ENCODE data around the gene RDM1. TPM values are rescaled to one million over a fixed set of nuclear protein-coding genes. Genes with fewer than 3 reads are reported as not detected.

Gene RDM1
- total and polyA plus RNA-seq, 2 experiments from 2014 or later, result 3.9 to 8.8 TPM

- TF ChIP-seq ZNF462 (CRISPR knock-in tag; IDR thresholded peaks at IDR 0.05), result no peak
- TF ChIP-seq POLR2AphosphoS5 (IDR thresholded peaks at IDR 0.05; ENCODE audit: low read depth), result no peak
- no peak for TF ChIP-seq STAT1 (IDR thresholded peaks at IDR 0.05; ENCODE audit: unreplicated experiment)
- TF ChIP-seq EZH2phosphoT487 (IDR thresholded peaks at IDR 0.05; ENCODE audit: unreplicated experiment), result no peak
- TF ChIP-seq ETS1 (IDR thresholded peaks at IDR 0.05), result no peak
These were observed 50.6 kb downstream of the RDM1 start, which contains the start of gene CCL5 (continued) for GRCh38 chr17:35879773-35880654.

- Histone ChIP-seq H3K9me2 (ENCODE audit: insufficient read depth) (no peaks in the 10 kb centered on the region), H3K36me3 (ENCODE audit: insufficient read depth) (no peaks in the 10 kb centered on the region), H2AFZ (no peak overlapping the region), H3K27ac (ENCODE audit: low read depth) (no peak overlapping the region), H3K4me3 (no peak overlapping the region), H3F3A (replicated peaks; ENCODE audit: low read depth) (no peaks in the 10 kb centered on the region), H4K20me1 (replicated peaks; ENCODE audit: insufficient read depth) (no peaks in the 10 kb centered on the region), H3K4me2 (no peak overlapping the region), H3K27me3 (ENCODE audit: insufficient read depth) (no peaks in the 10 kb centered on the region), H3K4me1 (ENCODE audit: insufficient read depth) (no peaks in the 10 kb centered on the region), H3K79me2 (replicated peaks; ENCODE audit: insufficient read depth) (no peaks in the 10 kb centered on the region)
- no peak for TF ChIP-seq STAT1 (IDR thresholded peaks at IDR 0.05; ENCODE audit: unreplicated experiment)
- TF ChIP-seq ZNF114 (CRISPR knock-in tag; IDR thresholded peaks at IDR 0.05), result no peak
- no peak for TF ChIP-seq ZNF331 (CRISPR knock-in tag; IDR thresholded peaks at IDR 0.05; ENCODE audit: low read depth)
- no peak for TF ChIP-seq ETS1 (IDR thresholded peaks at IDR 0.05)
- no peak for TF ChIP-seq CTCF (conservative IDR thresholded peaks at IDR 0.05; ENCODE audit: low read depth in 2 of 2)
- no peak for TF ChIP-seq JUNB (IDR thresholded peaks at IDR 0.05; ENCODE audit: unreplicated experiment)
- H3K4me1 Mint-ChIP-seq, result peaks cover 6% of the 10 kb centered on the region; the same call in 2 of the 3 replicates
- DNase-seq (ENCODE audit: low spot score) (no peak), ATAC-seq (no peak)
- peaks cover 2% of the 10 kb centered on the region for H3K27me3 Mint-ChIP-seq (ENCODE audit: insufficient read depth, low read depth, poor library complexity)
- H3K36me3 Mint-ChIP-seq (ENCODE audit: low read depth), result no peaks in the 10 kb centered on the region
- H3K9me3 Mint-ChIP-seq, result no peaks in the 10 kb centered on the region
- H3K27ac Mint-ChIP-seq, result no peak overlapping the region
- H3K4me3 Mint-ChIP-seq, result no peak overlapping the region
These were observed 52.2 kb downstream of the RDM1 start for GRCh38 chr17:35878361-35878760.
